EL (cell line): ENCODE results near the gene SIDT1.

Experiments used
- DNase-seq: peaks from one replicate; pipeline ENCODE4 v3.0.0-alpha.2; 2016

The SIDT1 gene

GRCh38 chr3:113546414-113546893 lies 14.1 kb downstream of the SIDT1 start:
- no peak for DNase-seq

GRCh38 chr3:113548501-113548900 lies 16.1 kb downstream of the SIDT1 start:
- DNase-seq: no peak

GRCh38 chr3:113551820-113552219 lies 19.5 kb downstream of the SIDT1 start:
- no peak for DNase-seq

- no peak for DNase-seq
Measured at GRCh38 chr3:113552851-113553250, 20.5 kb downstream of the SIDT1 start.

GRCh38 chr3:113555138-113555537 lies 22.8 kb downstream of the SIDT1 start:
- DNase-seq: no peak

GRCh38 chr3:113556316-113556945 lies 24.1 kb downstream of the SIDT1 start:
- no peak for DNase-seq

GRCh38 chr3:113556946-113557335 lies 24.6 kb downstream of the SIDT1 start:
- DNase-seq: no peak

- DNase-seq: peak; percentile 83
Measured at GRCh38 chr3:113557374-113557773, 25.0 kb downstream of the SIDT1 start.

GRCh38 chr3:113559009-113559408 lies 26.7 kb downstream of the SIDT1 start:
- no peak for DNase-seq

GRCh38 chr3:113560271-113560670 lies 27.9 kb downstream of the SIDT1 start:
- DNase-seq: no peak

GRCh38 chr3:113560831-113561623 lies 28.7 kb downstream of the SIDT1 start:
- no peak for DNase-seq

GRCh38 chr3:113565555-113565954 lies 33.2 kb downstream of the SIDT1 start:
- no peak for DNase-seq

- no peak for DNase-seq
Measured at GRCh38 chr3:113570158-113570557, 37.8 kb downstream of the SIDT1 start.

- no peak for DNase-seq
Measured at GRCh38 chr3:113571360-113571759, 39.0 kb downstream of the SIDT1 start.

- no peak for DNase-seq
Measured at GRCh38 chr3:113573728-113574127, 41.4 kb downstream of the SIDT1 start.

GRCh38 chr3:113574213-113574612 lies 41.9 kb downstream of the SIDT1 start:
- DNase-seq: no peak

- DNase-seq: no peak
Measured at GRCh38 chr3:113575206-113575605, 42.9 kb downstream of the SIDT1 start.

GRCh38 chr3:113585228-113585627 lies 52.9 kb downstream of the SIDT1 start:
- no peak for DNase-seq

GRCh38 chr3:113585720-113586119 lies 53.4 kb downstream of the SIDT1 start:
- DNase-seq: no peak

GRCh38 chr3:113588806-113589205 lies 56.5 kb downstream of the SIDT1 start:
- no peak for DNase-seq

- no peak for DNase-seq
Measured at GRCh38 chr3:113589971-113590370, 57.6 kb downstream of the SIDT1 start.

GRCh38 chr3:113590983-113591382 lies 58.6 kb downstream of the SIDT1 start:
- DNase-seq: no peak

- no peak for DNase-seq
Measured at GRCh38 chr3:113594066-113594465, 61.7 kb downstream of the SIDT1 start.

- DNase-seq: no peak
Measured at GRCh38 chr3:113597596-113598354, 65.4 kb downstream of the SIDT1 start.
